DOHH2 (cell line): ENCODE measurements around the gene RNF11.

Source experiments
- H3F3A ChIP-seq: fragments of 200-600 bp; sonication (generic), shearing (Covaris generic); 2 replicates; pipeline ENCODE4 v1.6.0; 2016; ENCODE audit warnings: antibody characterized with exemption, mild to moderate bottlenecking; ENCODE audit not compliant: control insufficient read depth, insufficient read depth
- H3K27ac ChIP-seq: fragments of 200-600 bp; sonication (generic); 2 replicates; pipeline ENCODE4 v1.5.1; 2014; ENCODE audit warnings: low read depth, mild to moderate bottlenecking, low read length, moderate library complexity
- H3K27me3 ChIP-seq: fragments of 200-600 bp; sonication (generic); 2 replicates; pipeline ENCODE4 v1.6.1; 2014; ENCODE audit warnings: mild to moderate bottlenecking, low read length, mixed read lengths; ENCODE audit not compliant: control insufficient read depth
- H3K36me3 ChIP-seq: fragments of 200-600 bp; sonication (generic); 2 replicates; pipeline ENCODE4 v1.6.1; 2014; ENCODE audit warnings: mild to moderate bottlenecking, low read length, moderate library complexity, mixed read lengths; ENCODE audit not compliant: control insufficient read depth
- H3K4me1 ChIP-seq: fragments of 200-600 bp; sonication (generic); 2 replicates; pipeline ENCODE4 v1.6.1; 2014; ENCODE audit warnings: mild to moderate bottlenecking, low read length, mixed read lengths; ENCODE audit not compliant: control insufficient read depth
- H3K4me2 ChIP-seq: fragments of 200-600 bp; sonication (generic); 2 replicates; pipeline ENCODE4 v1.6.0; 2014; ENCODE audit warnings: mild to moderate bottlenecking, low read length, moderate library complexity
- H3K4me3 ChIP-seq: fragments of 200-600 bp; sonication (generic); 2 replicates; pipeline ENCODE4 v1.5.1; 2014; ENCODE audit warnings: mild to moderate bottlenecking, low read length, mixed read lengths
- H3K79me2 ChIP-seq: fragments of 200-600 bp; sonication (generic); 2 replicates; pipeline ENCODE4 v1.6.1; 2014; ENCODE audit warnings: mild to moderate bottlenecking, low read length, mixed read lengths; ENCODE audit not compliant: control insufficient read depth
- H3K9me2 ChIP-seq: fragments of 200-600 bp; sonication (generic); replicated peaks from 2 replicates; pipeline ENCODE4 v1.6.1; 2014; ENCODE audit warnings: mild to moderate bottlenecking, low read length, mixed read lengths; ENCODE audit not compliant: control insufficient read depth
- H3K9me3 ChIP-seq: fragments of 200-600 bp; sonication (generic); 2 replicates; pipeline ENCODE4 v1.6.1; 2014; ENCODE audit warnings: antibody characterized with exemption, low read length, mixed read lengths; ENCODE audit not compliant: control insufficient read depth, insufficient read depth
- H4K20me1 ChIP-seq: fragments of 200-600 bp; sonication (generic); 2 replicates; pipeline ENCODE4 v1.6.0; 2014; ENCODE audit warnings: low read depth, mild to moderate bottlenecking, antibody characterized with exemption, low read length, moderate library complexity; ENCODE audit not compliant: control insufficient read depth, insufficient read depth
- EZH2phosphoT487 ChIP-seq: fragments of 200-600 bp; sonication (generic); IDR thresholded peaks from 2 replicates; pipeline ENCODE4 v1.6.1; 2017; ENCODE audit warnings: borderline replicate concordance, mild to moderate bottlenecking, antibody characterized with exemption, low read length, moderate library complexity, mixed read lengths
- TF ChIP-seq, protein P1 (sequence below): fragments of 200-600 bp; sonication (generic); IDR thresholded peaks from one replicate; pipeline ENCODE4 v1.5.1; 2014; ENCODE audit warnings: antibody characterized with exemption, mild to moderate bottlenecking, low read depth, low read length; ENCODE audit not compliant: poor library complexity, severe bottlenecking

The RNF11 gene

GRCh38 chr1:51313961-51314777 is 78.1 kb downstream of the RNF11 start:
- Histone ChIP-seq H3K27me3 (peaks cover 3% of the 10 kb centered on the region; the same call in 1 of the 2 replicates), H4K20me1 (no peaks in the 10 kb centered on the region), H3F3A (no peaks in the 10 kb centered on the region), H3K4me1 (0 out of 2 replicates have a peak, but pooled peaks cover 3% of the 10 kb centered on the region), H3K9me2 (no peaks in the 10 kb centered on the region), H3K4me2 (no peak overlapping the region), H3K79me2 (no peaks in the 10 kb centered on the region), H3K4me3 (no peak overlapping the region), H3K36me3 (no peaks in the 10 kb centered on the region), H3K27ac (no peak overlapping the region), H3K9me3 (no peaks in the 10 kb centered on the region)
- TF ChIP-seq, protein P1, sequence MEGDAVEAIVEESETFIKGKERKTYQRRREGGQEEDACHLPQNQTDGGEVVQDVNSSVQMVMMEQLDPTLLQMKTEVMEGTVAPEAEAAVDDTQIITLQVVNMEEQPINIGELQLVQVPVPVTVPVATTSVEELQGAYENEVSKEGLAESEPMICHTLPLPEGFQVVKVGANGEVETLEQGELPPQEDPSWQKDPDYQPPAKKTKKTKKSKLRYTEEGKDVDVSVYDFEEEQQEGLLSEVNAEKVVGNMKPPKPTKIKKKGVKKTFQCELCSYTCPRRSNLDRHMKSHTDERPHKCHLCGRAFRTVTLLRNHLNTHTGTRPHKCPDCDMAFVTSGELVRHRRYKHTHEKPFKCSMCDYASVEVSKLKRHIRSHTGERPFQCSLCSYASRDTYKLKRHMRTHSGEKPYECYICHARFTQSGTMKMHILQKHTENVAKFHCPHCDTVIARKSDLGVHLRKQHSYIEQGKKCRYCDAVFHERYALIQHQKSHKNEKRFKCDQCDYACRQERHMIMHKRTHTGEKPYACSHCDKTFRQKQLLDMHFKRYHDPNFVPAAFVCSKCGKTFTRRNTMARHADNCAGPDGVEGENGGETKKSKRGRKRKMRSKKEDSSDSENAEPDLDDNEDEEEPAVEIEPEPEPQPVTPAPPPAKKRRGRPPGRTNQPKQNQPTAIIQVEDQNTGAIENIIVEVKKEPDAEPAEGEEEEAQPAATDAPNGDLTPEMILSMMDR = no peak
- TF ChIP-seq EZH2phosphoT487 = no peak

DNA sequence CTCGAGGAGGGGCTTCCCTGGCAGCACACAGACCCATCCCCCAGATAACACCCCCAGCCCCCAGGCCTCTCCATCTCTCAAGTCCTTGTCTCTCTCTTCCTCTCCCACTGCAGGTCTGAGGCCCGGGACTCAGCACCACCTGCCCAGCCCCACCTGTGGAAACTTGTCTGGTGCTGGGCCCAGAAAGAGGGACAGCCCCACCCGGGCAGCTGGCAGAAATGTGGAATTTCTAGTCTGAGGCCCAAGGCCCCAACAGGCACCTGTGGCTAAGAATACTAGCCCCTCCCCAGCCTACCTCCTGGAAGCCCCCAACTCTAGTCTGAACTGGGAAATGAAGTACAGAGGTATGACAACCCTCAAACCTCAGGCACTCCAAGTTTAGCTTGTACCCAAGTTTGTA is 78.9 kb downstream of the RNF11 start:
- H3K36me3 ChIP-seq = no peaks in the 10 kb centered on the region
- H3K27ac ChIP-seq = no peak overlapping the region
- no peak overlapping the region for H3K4me2 ChIP-seq
- no peaks in the 10 kb centered on the region for H3K9me2 ChIP-seq
- H3K9me3 ChIP-seq = no peaks in the 10 kb centered on the region
- no peak overlapping the region for H3K4me3 ChIP-seq
- no peaks in the 10 kb centered on the region for H3K79me2 ChIP-seq
- TF ChIP-seq, protein P1 = no peak
- no peak for TF ChIP-seq EZH2phosphoT487
- H3K27me3 ChIP-seq = peaks cover 3% of the 10 kb centered on the region; the same call in 1 of the 2 replicates
- H3K4me1 ChIP-seq = 0 out of 2 replicates have a peak, but pooled peaks cover 3% of the 10 kb centered on the region
- no peaks in the 10 kb centered on the region for H4K20me1 ChIP-seq
- no peaks in the 10 kb centered on the region for H3F3A ChIP-seq

DNA sequence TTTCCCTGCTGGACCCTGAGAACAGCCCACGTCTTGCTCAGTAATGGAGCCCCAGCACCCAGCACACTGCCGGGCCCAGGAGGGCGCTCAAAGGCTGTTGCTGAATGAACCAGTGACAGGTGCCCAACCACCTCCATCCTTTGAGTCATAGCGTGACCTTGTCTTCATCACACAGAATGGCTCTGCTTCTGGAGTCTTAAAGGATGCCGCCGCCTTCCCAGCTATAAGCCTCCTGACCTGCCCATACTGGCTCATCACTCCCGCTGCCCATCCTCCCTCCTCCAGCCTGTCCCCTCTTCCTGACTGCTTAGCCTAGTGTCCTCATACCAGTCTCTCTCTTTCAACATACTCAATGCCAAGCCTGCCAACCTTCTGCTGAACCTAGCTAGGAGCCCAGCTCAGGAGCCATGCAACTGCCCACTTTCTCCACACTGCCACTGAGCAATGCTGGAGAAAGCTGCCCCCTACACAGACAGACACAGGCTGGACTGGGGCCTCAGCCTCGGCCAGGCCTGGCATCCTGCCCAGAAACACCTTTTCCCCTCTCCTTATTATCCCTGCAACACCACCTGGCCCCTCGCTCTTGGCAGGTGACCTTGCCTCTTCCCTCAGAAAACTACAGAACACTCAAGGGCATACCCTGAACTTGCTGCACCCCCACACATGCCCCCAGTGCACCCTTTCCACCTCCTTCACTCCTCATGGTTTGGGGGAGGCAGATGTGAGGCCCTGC is 80.2 kb downstream of the RNF11 start:
- no peak overlapping the region for H3K4me2 ChIP-seq
- H3K4me3 ChIP-seq = no peak overlapping the region

More for the DNA sequence above, 80.2 kb downstream of the RNF11 start:
- Histone ChIP-seq H3K36me3 (no peaks in the 10 kb centered on the region), H3K27me3 (peaks cover 3% of the 10 kb centered on the region; the same call in 1 of the 2 replicates), H3K4me1 (no peaks in the 10 kb centered on the region), H4K20me1 (no peaks in the 10 kb centered on the region), H3K27ac (no peak overlapping the region), H3K9me3 (no peaks in the 10 kb centered on the region), H3K9me2 (no peaks in the 10 kb centered on the region), H3F3A (no peaks in the 10 kb centered on the region), H3K79me2 (no peaks in the 10 kb centered on the region)
- TF ChIP-seq EZH2phosphoT487 = no peak
- TF ChIP-seq, protein P1 = no peak
